GM23338 (cell line): Measurements from ENCODE around the gene CYFIP1.

Experiments
- CREB1 ChIP-seq: fragments of 250-450 bp; sonication (Bioruptor Pico); IDR thresholded peaks from 2 replicates; pipeline ENCODE4 v1.5.0; 2020; ENCODE audit warnings: low read depth, mild to moderate bottlenecking, moderate library complexity
- CTCF ChIP-seq, 2 experiments: fragments of 200-600 bp in 1 of 2; sonication (generic) in 1 of 2; conservative IDR thresholded peaks; 2 replicates each; pipeline versions ENCODE4 v1.5.1 to v1.6.1; 2016 to 2017; ENCODE audit warnings: antibody characterized with exemption in 2 of 2, low read depth in 2 of 2, mild to moderate bottlenecking in 2 of 2, moderate library complexity in 1 of 2
- EZH2 ChIP-seq: fragments of 200-600 bp; sonication (generic); IDR thresholded peaks from one replicate; pipeline ENCODE4 v1.8.0; 2017; ENCODE audit warnings: antibody characterized with exemption, mild to moderate bottlenecking, low read depth; ENCODE audit not compliant: unreplicated experiment
- EZH2phosphoT487 ChIP-seq: fragments of 200-600 bp; sonication (generic); IDR thresholded peaks from one replicate; pipeline ENCODE4 v1.8.1; 2018; ENCODE audit warnings: antibody characterized with exemption; ENCODE audit not compliant: unreplicated experiment
- JUNB ChIP-seq: IDR thresholded peaks from one replicate; pipeline ENCODE4 v1.6.1; 2016; ENCODE audit warnings: antibody characterized with exemption; ENCODE audit not compliant: unreplicated experiment
- POLR2AphosphoS5 ChIP-seq: IDR thresholded peaks from 2 replicates; pipeline ENCODE4 v1.6.1; 2016; ENCODE audit warnings: antibody characterized with exemption, low read depth
- REST ChIP-seq: IDR thresholded peaks from one replicate; pipeline ENCODE4 v1.6.1; 2018; ENCODE audit warnings: antibody characterized with exemption; ENCODE audit not compliant: unreplicated experiment
- ZNF114 ChIP-seq: fragments of 250-450 bp; sonication (Bioruptor Pico); IDR thresholded peaks from 2 replicates; pipeline ENCODE4 v1.5.0; 2020; ENCODE audit warnings: mild to moderate bottlenecking, moderate library complexity
- TF ChIP-seq, protein P1 (sequence below): IDR thresholded peaks from 2 replicates; pipeline ENCODE4 v1.6.1; 2016; ENCODE audit warnings: antibody characterized with exemption
- TF ChIP-seq, protein P2 (sequence below): fragments of 250-450 bp; sonication (Bioruptor Pico); IDR thresholded peaks from 2 replicates; pipeline ENCODE4 v1.5.0; 2020; ENCODE audit warnings: mild to moderate bottlenecking, moderate library complexity

- TF ChIP-seq EZH2phosphoT487 = no peak
- TF ChIP-seq CTCF (conservative IDR thresholded peaks at IDR 0.05; ENCODE audit: low read depth in 2 of 2) = no peak
- TF ChIP-seq EZH2 = no peak
- TF ChIP-seq POLR2AphosphoS5 = no peak
- TF ChIP-seq REST = no peak
- TF ChIP-seq ZNF114 (CRISPR knock-in tag) = no peak
- no peak for TF ChIP-seq CREB1 (CRISPR knock-in tag)
- TF ChIP-seq, protein P1, sequence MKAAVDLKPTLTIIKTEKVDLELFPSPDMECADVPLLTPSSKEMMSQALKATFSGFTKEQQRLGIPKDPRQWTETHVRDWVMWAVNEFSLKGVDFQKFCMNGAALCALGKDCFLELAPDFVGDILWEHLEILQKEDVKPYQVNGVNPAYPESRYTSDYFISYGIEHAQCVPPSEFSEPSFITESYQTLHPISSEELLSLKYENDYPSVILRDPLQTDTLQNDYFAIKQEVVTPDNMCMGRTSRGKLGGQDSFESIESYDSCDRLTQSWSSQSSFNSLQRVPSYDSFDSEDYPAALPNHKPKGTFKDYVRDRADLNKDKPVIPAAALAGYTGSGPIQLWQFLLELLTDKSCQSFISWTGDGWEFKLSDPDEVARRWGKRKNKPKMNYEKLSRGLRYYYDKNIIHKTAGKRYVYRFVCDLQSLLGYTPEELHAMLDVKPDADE = no peak
- TF ChIP-seq JUNB = no peak
- TF ChIP-seq, protein P2, sequence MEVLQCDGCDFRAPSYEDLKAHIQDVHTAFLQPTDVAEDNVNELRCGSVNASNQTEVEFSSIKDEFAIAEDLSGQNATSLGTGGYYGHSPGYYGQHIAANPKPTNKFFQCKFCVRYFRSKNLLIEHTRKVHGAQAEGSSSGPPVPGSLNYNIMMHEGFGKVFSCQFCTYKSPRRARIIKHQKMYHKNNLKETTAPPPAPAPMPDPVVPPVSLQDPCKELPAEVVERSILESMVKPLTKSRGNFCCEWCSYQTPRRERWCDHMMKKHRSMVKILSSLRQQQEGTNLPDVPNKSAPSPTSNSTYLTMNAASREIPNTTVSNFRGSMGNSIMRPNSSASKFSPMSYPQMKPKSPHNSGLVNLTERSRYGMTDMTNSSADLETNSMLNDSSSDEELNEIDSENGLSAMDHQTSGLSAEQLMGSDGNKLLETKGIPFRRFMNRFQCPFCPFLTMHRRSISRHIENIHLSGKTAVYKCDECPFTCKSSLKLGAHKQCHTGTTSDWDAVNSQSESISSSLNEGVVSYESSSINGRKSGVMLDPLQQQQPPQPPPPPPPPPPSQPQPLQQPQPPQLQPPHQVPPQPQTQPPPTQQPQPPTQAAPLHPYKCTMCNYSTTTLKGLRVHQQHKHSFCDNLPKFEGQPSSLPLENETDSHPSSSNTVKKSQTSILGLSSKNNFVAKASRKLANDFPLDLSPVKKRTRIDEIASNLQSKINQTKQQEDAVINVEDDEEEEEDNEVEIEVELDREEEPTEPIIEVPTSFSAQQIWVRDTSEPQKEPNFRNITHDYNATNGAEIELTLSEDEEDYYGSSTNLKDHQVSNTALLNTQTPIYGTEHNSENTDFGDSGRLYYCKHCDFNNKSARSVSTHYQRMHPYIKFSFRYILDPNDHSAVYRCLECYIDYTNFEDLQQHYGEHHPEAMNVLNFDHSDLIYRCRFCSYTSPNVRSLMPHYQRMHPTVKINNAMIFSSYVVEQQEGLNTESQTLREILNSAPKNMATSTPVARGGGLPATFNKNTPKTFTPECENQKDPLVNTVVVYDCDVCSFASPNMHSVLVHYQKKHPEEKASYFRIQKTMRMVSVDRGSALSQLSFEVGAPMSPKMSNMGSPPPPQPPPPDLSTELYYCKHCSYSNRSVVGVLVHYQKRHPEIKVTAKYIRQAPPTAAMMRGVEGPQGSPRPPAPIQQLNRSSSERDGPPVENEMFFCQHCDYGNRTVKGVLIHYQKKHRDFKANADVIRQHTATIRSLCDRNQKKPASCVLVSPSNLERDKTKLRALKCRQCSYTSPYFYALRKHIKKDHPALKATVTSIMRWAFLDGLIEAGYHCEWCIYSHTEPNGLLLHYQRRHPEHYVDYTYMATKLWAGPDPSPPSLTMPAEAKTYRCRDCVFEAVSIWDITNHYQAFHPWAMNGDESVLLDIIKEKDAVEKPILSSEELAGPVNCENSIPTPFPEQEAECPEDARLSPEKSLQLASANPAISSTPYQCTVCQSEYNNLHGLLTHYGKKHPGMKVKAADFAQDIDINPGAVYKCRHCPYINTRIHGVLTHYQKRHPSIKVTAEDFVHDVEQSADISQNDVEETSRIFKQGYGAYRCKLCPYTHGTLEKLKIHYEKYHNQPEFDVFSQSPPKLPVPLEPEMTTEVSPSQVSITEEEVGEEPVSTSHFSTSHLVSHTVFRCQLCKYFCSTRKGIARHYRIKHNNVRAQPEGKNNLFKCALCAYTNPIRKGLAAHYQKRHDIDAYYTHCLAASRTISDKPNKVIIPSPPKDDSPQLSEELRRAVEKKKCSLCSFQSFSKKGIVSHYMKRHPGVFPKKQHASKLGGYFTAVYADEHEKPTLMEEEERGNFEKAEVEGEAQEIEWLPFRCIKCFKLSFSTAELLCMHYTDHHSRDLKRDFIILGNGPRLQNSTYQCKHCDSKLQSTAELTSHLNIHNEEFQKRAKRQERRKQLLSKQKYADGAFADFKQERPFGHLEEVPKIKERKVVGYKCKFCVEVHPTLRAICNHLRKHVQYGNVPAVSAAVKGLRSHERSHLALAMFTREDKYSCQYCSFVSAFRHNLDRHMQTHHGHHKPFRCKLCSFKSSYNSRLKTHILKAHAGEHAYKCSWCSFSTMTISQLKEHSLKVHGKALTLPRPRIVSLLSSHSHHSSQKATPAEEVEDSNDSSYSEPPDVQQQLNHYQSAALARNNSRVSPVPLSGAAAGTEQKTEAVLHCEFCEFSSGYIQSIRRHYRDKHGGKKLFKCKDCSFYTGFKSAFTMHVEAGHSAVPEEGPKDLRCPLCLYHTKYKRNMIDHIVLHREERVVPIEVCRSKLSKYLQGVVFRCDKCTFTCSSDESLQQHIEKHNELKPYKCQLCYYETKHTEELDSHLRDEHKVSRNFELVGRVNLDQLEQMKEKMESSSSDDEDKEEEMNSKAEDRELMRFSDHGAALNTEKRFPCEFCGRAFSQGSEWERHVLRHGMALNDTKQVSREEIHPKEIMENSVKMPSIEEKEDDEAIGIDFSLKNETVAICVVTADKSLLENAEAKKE = no peak
Observed at GRCh38 chr15:22868495-22868894, 111.7 kb downstream of the CYFIP1 start.
